Measurements from ENCODE around the gene LCMT2.
A peak's percentile ranks its signal among the peaks of the same experiment; 100 is the strongest.

Gene LCMT2, protein sequence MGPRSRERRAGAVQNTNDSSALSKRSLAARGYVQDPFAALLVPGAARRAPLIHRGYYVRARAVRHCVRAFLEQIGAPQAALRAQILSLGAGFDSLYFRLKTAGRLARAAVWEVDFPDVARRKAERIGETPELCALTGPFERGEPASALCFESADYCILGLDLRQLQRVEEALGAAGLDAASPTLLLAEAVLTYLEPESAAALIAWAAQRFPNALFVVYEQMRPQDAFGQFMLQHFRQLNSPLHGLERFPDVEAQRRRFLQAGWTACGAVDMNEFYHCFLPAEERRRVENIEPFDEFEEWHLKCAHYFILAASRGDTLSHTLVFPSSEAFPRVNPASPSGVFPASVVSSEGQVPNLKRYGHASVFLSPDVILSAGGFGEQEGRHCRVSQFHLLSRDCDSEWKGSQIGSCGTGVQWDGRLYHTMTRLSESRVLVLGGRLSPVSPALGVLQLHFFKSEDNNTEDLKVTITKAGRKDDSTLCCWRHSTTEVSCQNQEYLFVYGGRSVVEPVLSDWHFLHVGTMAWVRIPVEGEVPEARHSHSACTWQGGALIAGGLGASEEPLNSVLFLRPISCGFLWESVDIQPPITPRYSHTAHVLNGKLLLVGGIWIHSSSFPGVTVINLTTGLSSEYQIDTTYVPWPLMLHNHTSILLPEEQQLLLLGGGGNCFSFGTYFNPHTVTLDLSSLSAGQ

DNA sequence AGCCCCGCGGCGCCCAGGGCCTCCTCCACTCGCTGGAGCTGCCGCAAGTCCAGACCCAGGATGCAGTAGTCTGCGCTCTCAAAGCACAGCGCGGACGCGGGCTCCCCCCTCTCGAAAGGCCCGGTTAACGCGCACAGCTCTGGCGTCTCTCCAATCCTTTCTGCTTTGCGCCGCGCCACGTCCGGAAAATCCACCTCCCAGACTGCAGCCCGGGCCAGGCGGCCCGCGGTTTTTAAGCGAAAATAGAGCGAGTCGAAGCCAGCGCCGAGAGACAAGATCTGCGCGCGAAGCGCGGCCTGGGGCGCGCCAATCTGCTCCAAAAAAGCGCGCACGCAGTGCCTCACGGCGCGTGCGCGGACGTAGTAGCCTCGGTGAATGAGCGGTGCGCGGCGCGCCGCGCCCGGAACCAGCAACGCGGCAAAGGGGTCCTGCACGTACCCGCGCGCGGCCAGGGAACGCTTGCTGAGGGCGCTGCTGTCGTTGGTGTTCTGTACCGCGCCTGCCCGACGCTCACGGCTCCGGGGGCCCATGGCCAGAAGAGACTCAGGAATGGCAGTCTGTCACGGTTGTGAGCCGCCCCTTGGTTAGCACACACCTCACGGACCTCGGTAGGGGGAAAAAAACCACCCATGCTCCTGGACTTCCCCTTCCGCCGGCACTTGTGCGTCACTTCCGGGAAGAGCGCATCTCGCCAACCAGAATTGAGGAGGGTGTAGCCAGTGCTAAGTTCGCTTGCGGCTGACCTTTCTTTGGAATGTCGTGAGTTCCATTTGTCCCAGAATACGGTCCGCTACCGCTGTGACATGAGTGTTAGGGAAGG lies at the start of gene LCMT2:
Gene LCMT2 (minus strand): TSS at position 614 of the 820 bp plus-strand sequence. CDS start 84 bp downstream, at position 530.
- DNase-seq, result peak; percentile 91

DNA sequence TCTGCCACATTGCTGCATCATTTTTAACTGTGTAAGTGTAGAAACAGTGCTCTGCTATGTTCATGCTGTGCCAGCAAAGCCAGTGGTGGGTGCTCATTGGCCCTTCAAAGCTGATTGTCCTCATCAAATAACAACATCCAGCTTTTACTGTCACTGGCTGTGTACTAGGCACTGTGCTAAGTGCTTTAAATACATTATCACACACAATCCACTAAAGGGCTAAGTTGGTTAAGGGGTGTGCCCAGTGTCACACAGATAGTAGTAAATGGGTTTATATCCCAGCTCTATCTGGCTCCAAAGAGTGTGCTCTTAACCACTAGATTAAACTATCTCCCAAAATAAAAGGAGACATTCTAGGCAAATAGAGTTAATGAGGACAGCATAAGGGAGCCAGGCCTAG lies 48.2 kb upstream of the LCMT2 start:
- no peak for DNase-seq

DNA sequence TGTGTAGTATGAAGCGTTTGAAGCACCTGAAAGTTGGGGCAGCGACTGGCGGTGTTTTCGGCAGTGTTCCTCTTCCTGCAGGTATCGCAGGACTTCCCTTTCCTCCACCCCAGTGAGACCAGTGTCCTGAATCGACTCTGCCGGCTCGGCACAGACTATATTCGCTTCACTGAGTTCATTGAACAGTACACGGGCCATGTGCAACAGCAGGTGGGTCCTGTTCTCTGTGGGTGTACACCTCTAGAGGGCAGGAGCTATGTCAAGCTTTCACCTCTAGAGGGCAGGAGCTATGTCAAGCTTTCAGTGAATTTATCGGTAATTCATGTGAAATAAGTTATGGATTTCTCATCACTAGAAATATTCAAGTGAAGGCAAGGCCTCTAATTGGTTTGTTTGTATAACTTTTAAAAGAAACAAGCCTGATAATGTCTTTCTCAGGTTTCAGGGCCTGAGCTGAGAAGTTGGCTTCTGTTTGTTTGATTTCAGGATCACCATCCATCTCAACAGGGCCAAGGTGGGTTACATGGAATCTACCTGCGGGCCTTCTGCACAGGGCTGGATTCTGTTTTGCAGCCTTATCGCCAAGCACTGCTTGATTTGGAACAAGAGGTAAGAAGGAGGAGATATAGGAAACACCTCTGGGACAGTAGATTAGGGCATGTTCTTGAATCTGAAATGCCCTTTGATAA lies 45.8 kb upstream of the LCMT2 start:
- DNase-seq, result peak; percentile 57

DNA sequence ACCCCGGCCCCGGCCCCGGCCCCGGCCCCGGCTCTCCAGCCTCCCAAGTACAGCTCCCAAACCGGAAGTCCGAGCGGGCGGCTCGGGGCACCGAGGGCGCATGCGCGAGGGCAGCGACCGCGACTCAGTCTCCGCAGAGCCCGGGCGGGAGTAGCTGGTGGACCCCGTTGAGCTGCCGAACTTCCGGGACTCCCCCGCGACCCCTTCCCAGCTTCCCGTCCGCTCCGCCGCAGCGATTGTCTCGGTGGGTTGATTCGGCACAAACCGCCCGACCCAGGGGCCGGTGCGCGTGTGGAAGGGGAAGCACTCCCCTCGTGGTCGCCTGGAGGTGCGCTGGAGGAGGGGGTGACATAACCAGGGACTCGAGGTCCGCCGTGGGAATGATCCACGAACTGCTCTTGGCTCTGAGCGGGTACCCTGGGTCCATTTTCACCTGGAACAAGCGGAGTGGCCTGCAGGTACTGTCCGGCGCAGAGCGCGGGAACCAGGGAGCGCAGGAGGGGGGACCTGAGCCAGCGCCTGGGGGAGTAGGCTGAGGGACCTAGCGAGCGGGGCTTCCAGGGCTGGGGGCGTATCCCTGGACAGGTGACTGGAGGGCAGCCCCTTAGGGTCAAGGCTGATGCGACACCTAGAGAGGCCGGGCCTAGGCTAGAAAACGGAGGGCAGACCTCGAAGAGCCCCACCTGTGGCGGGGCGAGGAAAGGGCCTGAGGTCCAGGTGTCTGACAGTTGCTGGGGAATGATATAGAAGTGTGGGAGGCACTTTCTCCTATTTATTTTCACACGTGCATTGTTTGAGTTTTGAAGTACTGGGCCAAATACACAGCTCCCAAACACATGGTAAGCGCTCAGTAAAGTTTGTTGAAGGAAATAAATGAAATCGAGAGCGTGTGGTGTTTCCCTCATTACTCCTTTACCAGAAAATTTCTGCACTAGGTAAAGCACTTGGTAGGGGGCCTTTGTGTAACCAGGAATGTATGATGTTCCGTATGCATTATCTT lies 40.9 kb upstream of the LCMT2 start, which contains the start of the genes TUBGCP4 and ZSCAN29:
Gene TUBGCP4 (plus strand): TSS at position 127 of the 1,000 bp plus-strand sequence. CDS start 254 bp downstream, at position 381.
Gene ZSCAN29 (minus strand): TSS at position 69 of the 1,000 bp plus-strand sequence. CDS start 1,130 bp downstream, outside the sequence.
- peak; percentile 93 for DNase-seq

DNA sequence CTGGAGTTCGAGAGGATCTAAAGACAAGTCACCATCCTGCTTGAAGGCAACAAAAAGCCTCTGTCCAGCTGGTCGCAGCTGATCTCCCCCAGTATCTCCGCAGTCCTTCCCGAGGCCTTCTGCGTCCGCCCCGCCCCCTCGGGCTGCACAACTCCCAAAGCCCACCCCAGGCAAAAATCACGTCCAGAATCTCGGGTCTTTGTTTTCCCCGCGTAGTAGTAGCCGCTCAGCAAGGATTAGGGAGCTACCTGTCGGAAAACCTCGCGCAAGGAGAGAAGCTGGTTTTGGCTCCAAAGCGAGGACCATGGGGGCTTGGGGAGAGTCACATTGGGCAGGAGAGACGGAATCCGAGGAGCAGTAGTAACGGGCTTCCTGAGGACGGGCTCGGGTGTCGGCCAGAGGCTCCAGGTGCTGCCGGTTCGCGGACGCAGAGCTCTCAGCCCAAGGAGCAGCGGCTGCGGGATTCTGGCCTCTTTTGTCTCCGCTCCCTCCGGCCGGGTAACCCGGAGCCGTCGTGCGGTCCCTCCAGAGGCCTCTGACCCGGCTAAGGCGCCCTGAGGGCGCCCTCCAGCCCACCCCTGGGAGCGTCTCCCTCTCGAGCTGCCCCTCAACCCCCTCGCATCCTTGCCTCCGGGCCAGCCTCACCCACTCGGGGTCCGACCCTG lies 40.1 kb upstream of the LCMT2 start:
- peak; percentile 59 for DNase-seq

DNA sequence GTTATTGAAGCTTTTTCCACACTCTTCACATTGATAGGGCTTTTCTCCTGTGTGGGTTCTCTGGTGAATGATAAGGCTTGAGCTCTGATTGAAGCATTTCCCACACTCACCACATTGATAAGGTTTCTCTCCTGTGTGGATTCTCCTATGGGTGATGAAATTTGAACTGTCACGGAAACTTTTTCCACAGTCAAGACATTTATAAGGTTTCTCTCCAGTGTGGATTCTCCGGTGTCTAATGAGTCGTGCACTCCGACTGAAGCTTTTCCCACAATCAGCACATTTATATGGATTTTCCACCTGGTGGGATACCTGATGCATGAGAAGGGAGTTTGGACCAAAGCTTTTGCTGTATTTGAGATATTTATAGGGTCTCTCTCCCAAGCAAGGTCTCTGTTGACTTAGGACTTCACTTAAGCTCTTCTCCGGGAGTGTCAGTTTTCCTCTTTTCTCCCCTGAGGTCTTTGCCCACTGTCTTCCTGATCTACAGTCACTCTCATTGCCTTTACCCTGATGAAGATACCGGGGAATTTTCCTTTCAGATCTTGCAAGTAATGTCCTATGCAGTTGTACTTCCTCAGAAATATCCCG lies 31.0 kb upstream of the LCMT2 start:
- DNase-seq, result no peak

DNA sequence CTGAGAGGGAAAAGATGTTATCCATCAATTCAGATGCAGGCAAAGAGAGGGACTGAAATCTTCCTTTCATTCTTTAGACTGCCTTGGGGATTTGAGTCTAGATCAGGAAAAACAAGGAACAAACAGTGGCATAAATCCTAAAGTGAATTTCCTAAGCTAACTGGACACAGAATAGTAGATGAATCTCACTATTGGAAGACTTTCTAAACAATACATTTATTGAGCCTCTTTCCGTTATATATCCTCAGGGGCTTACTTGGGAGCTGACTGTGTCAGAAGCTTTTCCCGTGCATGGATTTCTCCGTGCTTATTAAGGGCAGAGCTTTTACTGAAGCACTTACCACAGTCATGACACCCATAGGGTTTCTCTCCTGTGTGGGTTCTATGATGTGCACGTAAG lies 30.4 kb upstream of the LCMT2 start:
- no peak for DNase-seq

DNA sequence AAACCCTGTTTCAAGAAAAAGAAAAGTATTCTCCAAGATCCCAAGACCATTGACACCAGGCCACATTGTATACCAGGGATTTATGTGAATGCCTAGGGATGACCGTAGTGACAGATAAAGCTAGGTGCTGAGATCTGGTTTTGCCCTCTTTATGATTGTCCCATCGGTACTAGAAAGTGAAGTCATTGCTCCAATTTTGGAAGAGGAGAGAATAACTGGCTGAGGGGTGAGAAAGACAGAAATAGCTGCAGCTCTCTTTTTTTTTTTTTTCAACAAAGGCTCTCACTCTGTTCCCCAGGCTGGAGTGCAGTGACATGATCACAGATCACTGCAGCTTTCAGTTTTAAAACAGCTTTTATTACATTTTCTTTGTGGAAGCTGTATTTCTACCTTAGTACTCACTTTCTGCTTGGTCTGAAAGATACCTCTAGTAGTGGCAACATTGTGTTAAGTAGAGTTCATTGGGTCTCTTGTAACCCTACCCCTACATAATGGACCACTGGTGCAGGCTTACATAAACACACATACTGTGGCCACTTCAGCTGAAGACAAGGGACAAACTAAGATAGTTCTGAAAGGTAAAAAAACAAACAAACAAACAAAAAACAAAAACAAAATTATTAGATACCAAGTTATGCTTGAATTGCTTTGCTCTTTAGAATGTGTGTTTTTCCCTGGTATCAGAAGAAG lies 22.5 kb upstream of the LCMT2 start:
- DNase-seq, result no peak

DNA sequence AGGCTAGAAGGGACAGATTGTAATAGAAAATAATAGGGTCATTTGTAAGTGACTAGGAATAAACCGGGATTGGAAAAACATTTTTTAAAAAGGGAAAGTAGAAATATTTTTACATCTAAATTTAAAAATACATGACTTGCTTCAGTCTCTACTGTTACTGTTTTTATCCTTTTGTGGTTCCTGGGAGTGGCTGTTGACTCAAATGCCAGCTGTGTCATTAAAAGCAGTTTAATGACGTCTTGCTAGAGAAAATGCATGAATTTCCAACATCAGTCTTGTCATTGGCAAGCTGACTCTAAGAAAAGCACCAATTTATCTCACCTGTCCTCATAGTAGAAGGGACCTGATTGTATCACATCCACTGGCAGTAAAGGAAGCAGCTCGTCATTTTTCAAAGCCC lies 16.7 kb upstream of the LCMT2 start:
- DNase-seq, result no peak

DNA sequence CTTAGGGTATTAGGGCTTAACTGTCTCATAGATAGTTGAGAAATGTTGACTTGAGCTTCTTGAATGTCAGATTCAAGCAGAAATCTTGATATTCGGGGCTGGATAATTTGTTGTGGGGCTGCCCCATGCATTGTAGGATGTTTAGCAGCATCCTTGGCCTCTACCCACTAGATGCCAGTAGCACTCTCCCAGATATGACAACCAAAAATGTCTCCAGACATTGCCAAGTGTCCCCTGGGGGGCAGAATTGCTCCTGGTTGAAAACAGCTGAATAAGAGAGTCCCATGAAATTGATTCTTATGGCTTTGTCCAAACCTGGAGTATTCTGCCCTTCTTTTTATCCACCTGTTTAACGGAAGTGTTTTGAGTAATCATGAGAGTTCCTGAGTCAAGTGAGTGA lies 15.9 kb upstream of the LCMT2 start:
- DNase-seq, result no peak

DNA sequence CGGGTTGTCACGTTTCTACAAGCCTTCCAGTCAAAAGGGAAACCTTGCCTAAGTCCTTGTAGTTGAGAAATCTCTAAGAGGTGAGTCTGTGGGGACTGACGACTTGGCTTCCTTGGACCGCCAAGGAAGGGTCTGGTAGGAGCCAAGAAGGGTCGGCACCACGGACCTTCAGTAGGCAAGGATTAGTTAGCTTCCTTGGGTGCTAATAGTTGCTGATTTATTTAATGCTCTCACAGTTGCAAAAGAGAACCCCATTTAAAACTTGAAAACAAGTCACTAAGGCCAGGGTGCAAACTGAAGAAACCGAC lies 361 bp upstream of the LCMT2 start:
- DNase-seq, result no peak

DNA sequence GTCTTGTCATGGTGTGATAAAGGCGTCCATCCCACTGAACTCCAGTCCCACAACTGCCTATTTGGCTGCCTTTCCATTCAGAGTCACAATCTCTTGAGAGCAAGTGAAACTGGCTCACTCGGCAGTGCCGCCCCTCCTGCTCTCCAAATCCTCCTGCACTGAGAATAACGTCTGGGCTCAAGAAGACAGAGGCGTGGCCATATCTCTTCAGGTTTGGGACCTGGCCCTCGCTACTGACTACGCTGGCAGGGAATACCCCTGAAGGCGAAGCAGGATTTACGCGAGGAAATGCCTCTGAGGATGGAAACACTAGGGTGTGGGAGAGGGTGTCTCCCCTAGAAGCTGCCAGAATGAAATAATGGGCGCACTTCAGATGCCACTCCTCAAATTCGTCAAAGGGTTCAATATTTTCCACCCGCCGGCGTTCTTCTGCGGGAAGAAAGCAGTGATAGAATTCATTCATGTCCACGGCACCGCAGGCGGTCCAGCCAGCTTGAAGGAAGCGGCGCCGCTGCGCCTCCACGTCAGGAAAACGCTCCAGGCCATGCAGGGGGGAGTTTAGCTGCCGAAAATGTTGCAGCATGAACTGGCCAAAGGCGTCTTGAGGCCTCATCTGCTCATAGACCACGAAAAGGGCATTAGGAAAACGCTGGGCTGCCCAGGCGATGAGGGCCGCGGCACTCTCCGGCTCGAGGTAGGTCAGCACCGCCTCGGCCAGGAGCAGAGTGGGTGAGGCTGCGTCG lies 985 bp downstream of the LCMT2 start:
- DNase-seq, result peak; percentile 52

DNA sequence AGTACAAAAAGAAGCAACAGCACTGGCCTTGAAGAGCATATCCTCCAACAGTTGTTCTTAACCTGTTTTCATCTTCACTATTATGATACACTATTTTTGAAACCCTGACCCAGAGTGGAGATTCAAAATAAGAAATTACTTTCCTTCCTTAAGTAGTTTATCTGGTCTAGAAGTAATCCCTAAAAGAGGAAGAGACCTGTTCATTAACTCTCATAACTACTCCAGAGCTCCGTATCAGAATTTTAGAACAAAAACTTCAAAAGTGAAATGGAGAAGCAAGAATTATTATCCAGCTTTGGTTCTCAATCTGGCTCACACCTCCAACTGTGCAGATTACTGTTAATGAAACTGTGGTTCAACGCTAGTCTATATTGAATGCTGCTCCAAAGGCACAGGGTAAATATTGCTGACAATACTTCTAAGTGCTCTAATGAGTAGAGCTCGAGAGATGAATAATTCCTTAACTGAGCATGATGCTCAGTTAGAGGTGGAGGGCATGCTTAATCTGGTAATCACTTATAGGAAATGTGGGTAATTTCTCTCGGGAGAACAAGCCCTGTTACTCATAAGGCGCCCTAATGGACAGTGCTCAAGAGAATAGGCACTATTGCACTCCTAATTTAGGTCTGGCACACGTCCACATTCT lies 5.2 kb downstream of the LCMT2 start:
- no peak for DNase-seq

DNA sequence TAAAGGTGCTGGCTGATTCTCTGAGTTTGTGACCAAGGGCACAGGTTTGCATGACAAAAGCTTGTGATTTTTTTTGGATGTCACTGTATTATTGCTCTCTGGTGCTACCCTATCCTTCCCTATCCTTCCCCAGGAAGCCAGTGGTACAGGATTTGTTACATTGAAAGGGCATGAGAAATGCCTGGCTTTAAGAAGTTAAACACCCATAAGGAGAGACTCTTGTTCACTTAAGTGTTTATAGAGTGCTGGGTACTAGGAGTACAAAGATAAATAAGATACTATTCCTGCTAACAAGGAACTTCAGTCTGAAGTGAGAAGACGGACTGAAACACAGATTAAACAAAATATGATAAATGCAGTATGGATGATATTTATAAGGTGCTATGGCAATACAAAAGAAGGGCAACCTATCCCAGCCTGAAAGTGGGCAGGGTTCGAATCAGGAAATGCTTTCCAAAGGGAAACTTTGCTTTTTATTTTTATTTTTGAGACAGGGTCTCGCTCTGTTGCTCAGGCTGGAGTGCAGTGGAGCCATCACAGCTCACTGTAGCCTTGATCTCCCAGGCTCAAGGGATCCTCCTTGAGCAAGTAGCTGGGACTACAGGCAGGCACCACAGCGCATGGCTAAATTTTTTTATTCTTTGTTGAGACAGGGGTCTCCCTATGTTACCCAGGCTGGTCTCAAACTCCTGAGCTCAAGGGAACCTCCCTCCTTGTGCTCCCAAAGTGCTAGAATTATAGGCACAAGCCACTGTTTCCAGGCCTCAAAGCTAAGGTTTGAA lies 11.2 kb downstream of the LCMT2 start:
- DNase-seq, result no peak

DNA sequence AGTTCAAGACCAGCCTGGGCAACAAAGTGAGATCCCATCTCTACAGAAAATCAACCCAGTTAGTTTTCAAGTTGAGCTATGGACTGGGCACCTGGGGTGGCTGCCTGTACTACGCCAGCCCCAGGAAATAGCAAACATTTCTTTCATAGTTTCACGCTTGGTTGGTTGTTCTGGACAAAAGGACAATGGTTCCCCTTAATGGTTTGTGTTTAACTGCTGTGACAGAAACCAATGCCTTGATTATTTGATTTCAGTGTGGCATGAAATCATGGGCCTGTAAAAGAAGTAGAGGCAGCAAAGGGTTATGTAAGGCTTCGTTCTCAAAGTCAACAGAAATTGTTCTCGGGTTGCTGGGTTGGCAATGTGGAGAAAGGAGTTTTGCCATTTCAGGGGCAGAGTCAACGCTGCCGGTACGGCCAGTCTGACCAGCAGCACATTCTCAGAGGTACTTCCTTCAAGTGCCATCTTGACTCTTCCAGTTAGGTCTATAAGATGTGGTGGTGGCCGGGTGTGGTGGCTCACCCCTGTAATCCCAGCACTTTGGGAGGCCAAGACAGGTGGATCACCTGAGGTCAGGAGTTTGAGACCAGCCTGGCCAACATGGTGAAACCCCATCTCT lies 12.7 kb downstream of the LCMT2 start:
- DNase-seq, result no peak

DNA sequence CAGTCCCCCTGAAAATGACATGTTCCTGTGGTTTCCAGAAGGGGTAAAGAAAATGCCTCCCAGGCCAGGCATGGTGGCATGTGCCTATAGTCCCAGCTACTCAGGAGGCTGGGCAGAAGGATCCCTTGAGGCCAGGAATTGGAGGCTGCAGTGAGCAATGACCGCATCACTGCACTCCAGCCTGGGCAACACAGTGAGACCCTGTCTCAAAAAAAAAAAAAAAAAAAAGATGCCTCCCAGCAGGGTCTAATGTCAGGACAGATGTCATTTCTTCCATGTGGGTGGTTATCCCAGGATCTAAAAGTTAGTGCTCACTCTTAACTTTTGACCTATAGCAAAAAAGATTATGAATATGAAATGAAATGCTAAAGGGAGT lies 13.4 kb downstream of the LCMT2 start:
- no peak for DNase-seq
